Measurements from ENCODE around the gene RSRC1. TPM values are rescaled to one million over a fixed set of nuclear protein-coding genes. Genes with fewer than 3 reads are reported as not detected.
"Not testable (repeated sequence)": the region's sequence is repeated elsewhere in the genome, so short reads cannot be mapped to it uniquely, and the experiment has no call there.

RSRC1 gene
- total RNA-seq, 1 donor from 2014 or later, result 44.8 TPM

- DNase-seq (ENCODE audit: low spot score in 2 of 2) (no peak), FAIRE-seq (peak; percentile 55)
Observed at GRCh38 chr3:158121295-158121694, 11.4 kb downstream of the RSRC1 start.

GRCh38 chr3:158122721-158123120, 12.8 kb downstream of the RSRC1 start:
- not testable (repeated sequence) for FAIRE-seq; DNase-seq (ENCODE audit: low spot score in 2 of 2)

GRCh38 chr3:158127250-158128219, 17.6 kb downstream of the RSRC1 start:
- DNase-seq (ENCODE audit: low spot score in 2 of 2) (no peak), FAIRE-seq (no peak)

GRCh38 chr3:158128755-158129154, 18.9 kb downstream of the RSRC1 start:
- no peak for DNase-seq (ENCODE audit: low spot score in 2 of 2)
- FAIRE-seq, result no peak

GRCh38 chr3:158134363-158134762, 24.5 kb downstream of the RSRC1 start:
- DNase-seq (ENCODE audit: low spot score in 2 of 2) (no peak), FAIRE-seq (no peak)

- DNase-seq (ENCODE audit: low spot score in 2 of 2) (no peak), FAIRE-seq (no peak)
Observed at GRCh38 chr3:158140396-158140795, 30.5 kb downstream of the RSRC1 start.

- no peak for FAIRE-seq
- no peak for DNase-seq (ENCODE audit: low spot score in 2 of 2)
Observed at GRCh38 chr3:158148218-158148617, 38.3 kb downstream of the RSRC1 start.

GRCh38 chr3:158152186-158152585, 42.3 kb downstream of the RSRC1 start:
- FAIRE-seq, result no peak
- no peak for DNase-seq (ENCODE audit: low spot score in 2 of 2)

GRCh38 chr3:158158969-158159368, 49.1 kb downstream of the RSRC1 start:
- no peak for FAIRE-seq
- DNase-seq (ENCODE audit: low spot score in 2 of 2), result no peak

- FAIRE-seq (no peak), DNase-seq (ENCODE audit: low spot score in 2 of 2) (no peak)
Observed at GRCh38 chr3:158159714-158160113, 49.8 kb downstream of the RSRC1 start.

GRCh38 chr3:158160958-158161357, 51.1 kb downstream of the RSRC1 start:
- FAIRE-seq (no peak), DNase-seq (ENCODE audit: low spot score in 2 of 2) (no peak)

GRCh38 chr3:158165141-158165655, 55.3 kb downstream of the RSRC1 start:
- DNase-seq (ENCODE audit: low spot score in 2 of 2) (no peak), FAIRE-seq (no peak)

- DNase-seq (ENCODE audit: low spot score in 2 of 2), result no peak
- FAIRE-seq, result no peak
Observed at GRCh38 chr3:158165730-158166129, 55.8 kb downstream of the RSRC1 start.

- FAIRE-seq (no peak), DNase-seq (ENCODE audit: low spot score in 2 of 2) (no peak)
Observed at GRCh38 chr3:158166223-158166622, 56.3 kb downstream of the RSRC1 start.

GRCh38 chr3:158167737-158168557, 58.1 kb downstream of the RSRC1 start:
- DNase-seq (ENCODE audit: low spot score in 2 of 2), result no peak
- FAIRE-seq, result no peak

GRCh38 chr3:158169091-158169491, 59.2 kb downstream of the RSRC1 start:
- no peak for DNase-seq (ENCODE audit: low spot score in 2 of 2)
- no peak for FAIRE-seq

GRCh38 chr3:158181096-158181495, 71.2 kb downstream of the RSRC1 start:
- FAIRE-seq, result no peak

GRCh38 chr3:158185711-158186110, 75.8 kb downstream of the RSRC1 start:
- FAIRE-seq, result no peak
- DNase-seq (ENCODE audit: low spot score in 2 of 2), result no peak

More at GRCh38 chr3:158181096-158181495, 71.2 kb downstream of the RSRC1 start:
- DNase-seq (ENCODE audit: low spot score in 2 of 2), result no peak

GRCh38 chr3:158200955-158201354, 91.1 kb downstream of the RSRC1 start:
- DNase-seq (ENCODE audit: low spot score in 2 of 2) (no peak), FAIRE-seq (no peak)

GRCh38 chr3:158205324-158205723, 95.4 kb downstream of the RSRC1 start:
- DNase-seq (ENCODE audit: low spot score in 2 of 2) (no peak), FAIRE-seq (no peak)

GRCh38 chr3:158205994-158206393, 96.1 kb downstream of the RSRC1 start:
- DNase-seq (ENCODE audit: low spot score in 2 of 2) (no peak), FAIRE-seq (no peak)

Data from frontal cortex (tissue), 4 donors.